Heart left ventricle (tissue), 13 donors: ENCODE results near the gene NR1I3.

Source experiments
- CTCF ChIP-seq, 12 donors: fragments of 200-600 bp; sonication (generic) in 4 of 12; IDR thresholded peaks; one replicate each; pipeline versions ENCODE4 v1.5.0 to v1.8.0; 2018 to 2022; ENCODE audit warnings: antibody characterized with exemption in 12 of 12, mild to moderate bottlenecking in 5 of 12
- POLR2A ChIP-seq, 2 donors: fragments of 450-650 bp; IDR thresholded peaks; one replicate each; pipeline ENCODE4 v1.6.1; 2017; ENCODE audit warnings: antibody characterized with exemption in 2 of 2, mild to moderate bottlenecking in 2 of 2, moderate library complexity in 2 of 2
- donor health status: ischemic (EF 13 %, LVEDD 7.1; RV severe dilation, severe dysfunction).
- donor health status: DM: no; HTN: yes; CAD: no.
- donor health status: DM: no; HTN: no; CAD: no.
- donor health status: ischemic (EF 25% LVEDD 6.9; RV normal size, moderate dysfunction).
- donor health status: ischemic (EF 25% LVEDD 5.7; RV mildly dilated, moderate dysfunction).
- donor health status: ischemic (EF 35%, LVEDD 5.7; RV mildly dilated, moderate dysfunction).
- donor health status: nonischemic (EF 11% LVEDD 7.7; RV severe dilation, severe dysfunction).
- donor health status: DM: yes; HTN: yes; CAD: no.
- donor health status: PGD.
- donor health status: ischemic (EF 29% LVEDD 5.4; RV normal size, mild dysfunction).
- donor health status: nonischemic (EF 23%, LVEDD 6.1; RV moderate dilation, normal function).

GRCh38 chr1:161193561-161194235 is 44.3 kb downstream of the NR1I3 start:
- TF ChIP-seq POLR2A (IDR thresholded peaks at IDR 0.05) (no peak), CTCF (IDR thresholded peaks at IDR 0.05) (no peak)
